Measurements from ENCODE around the gene C10orf143.

C10orf143 gene

GRCh38 chr10:130072247-130072646, 38.4 kb downstream of the C10orf143 start:
- Histone ChIP-seq H3K4me1 (ENCODE audit: insufficient read depth, low read length, severe bottlenecking) (no peaks in the 10 kb centered on the region), H3K79me2 (ENCODE audit: insufficient read depth, low read length) (no peaks in the 10 kb centered on the region)

GRCh38 chr10:130067893-130068292, 42.7 kb downstream of the C10orf143 start:
- H3K79me2 ChIP-seq (ENCODE audit: insufficient read depth, low read length) = no peaks in the 10 kb centered on the region
- TF ChIP-seq CTCF (IDR thresholded peaks at IDR 0.05; ENCODE audit: low read length) (no peak), EZH2 (IDR thresholded peaks at IDR 0.05; ENCODE audit: borderline replicate concordance, low read length) (no peak)
- no peaks in the 10 kb centered on the region for H3K9me2 ChIP-seq (ENCODE audit: low read depth, low read length)
- no peaks in the 10 kb centered on the region for H4K20me1 ChIP-seq (ENCODE audit: insufficient read depth, low read length)
- H3K4me2 ChIP-seq (ENCODE audit: low read length) = no peak overlapping the region
- no peaks in the 10 kb centered on the region; the same call in 1 of the 2 replicates for H3K36me3 ChIP-seq (ENCODE audit: insufficient read depth, low read length)
- H3K27ac ChIP-seq (ENCODE audit: low read depth, low read length, poor library complexity, severe bottlenecking) = no peak overlapping the region
- H3K4me3 ChIP-seq (ENCODE audit: low read depth, low read length, poor library complexity, severe bottlenecking) = no peak overlapping the region
- no peaks in the 10 kb centered on the region for H3K27me3 ChIP-seq (ENCODE audit: insufficient read depth, low read length)
- no peak overlapping the region for H2AFZ ChIP-seq (ENCODE audit: low read length)
- no peak overlapping the region for H3K9ac ChIP-seq (ENCODE audit: low read length)
- H3K9me3 ChIP-seq (ENCODE audit: low read length) = peaks cover 7% of the 10 kb centered on the region; the same call in 1 of the 2 replicates
- no peaks in the 10 kb centered on the region for H3F3A ChIP-seq (ENCODE audit: insufficient read depth, low read length)
- H3K4me1 ChIP-seq (ENCODE audit: insufficient read depth, low read length, severe bottlenecking) = no peaks in the 10 kb centered on the region

More at GRCh38 chr10:130072247-130072646, 38.4 kb downstream of the C10orf143 start:
- no peaks in the 10 kb centered on the region for H3K27me3 ChIP-seq (ENCODE audit: insufficient read depth, low read length)
- no peaks in the 10 kb centered on the region for H3F3A ChIP-seq (ENCODE audit: insufficient read depth, low read length)
- no peak overlapping the region for H3K9ac ChIP-seq (ENCODE audit: low read length)
- H3K4me3 ChIP-seq (ENCODE audit: low read depth, low read length, poor library complexity, severe bottlenecking) = no peak overlapping the region
- no peaks in the 10 kb centered on the region; the same call in 1 of the 2 replicates for H3K36me3 ChIP-seq (ENCODE audit: insufficient read depth, low read length)
- no peaks in the 10 kb centered on the region for H4K20me1 ChIP-seq (ENCODE audit: insufficient read depth, low read length)
- TF ChIP-seq CTCF (IDR thresholded peaks at IDR 0.05; ENCODE audit: low read length) (no peak), EZH2 (IDR thresholded peaks at IDR 0.05; ENCODE audit: borderline replicate concordance, low read length) (no peak)
- H3K27ac ChIP-seq (ENCODE audit: low read depth, low read length, poor library complexity, severe bottlenecking) = no peak overlapping the region
- H3K4me2 ChIP-seq (ENCODE audit: low read length) = no peak overlapping the region
- no peak overlapping the region for H2AFZ ChIP-seq (ENCODE audit: low read length)
- H3K9me2 ChIP-seq (ENCODE audit: low read depth, low read length) = no peaks in the 10 kb centered on the region
- peaks cover 8% of the 10 kb centered on the region; the same call in 1 of the 2 replicates for H3K9me3 ChIP-seq (ENCODE audit: low read length)

- Histone ChIP-seq H3K79me2 (ENCODE audit: insufficient read depth, low read length) (no peaks in the 10 kb centered on the region), H2AFZ (ENCODE audit: low read length) (no peak overlapping the region), H3K9me2 (ENCODE audit: low read depth, low read length) (no peaks in the 10 kb centered on the region), H3K9me3 (ENCODE audit: low read length) (no peaks in the 10 kb centered on the region), H3K9ac (ENCODE audit: low read length) (no peak overlapping the region), H3K4me1 (ENCODE audit: insufficient read depth, low read length, severe bottlenecking) (no peaks in the 10 kb centered on the region), H4K20me1 (ENCODE audit: insufficient read depth, low read length) (no peaks in the 10 kb centered on the region), H3K27me3 (ENCODE audit: insufficient read depth, low read length) (no peaks in the 10 kb centered on the region), H3K4me2 (ENCODE audit: low read length) (no peak overlapping the region), H3K27ac (ENCODE audit: low read depth, low read length, poor library complexity, severe bottlenecking) (no peak overlapping the region), H3K36me3 (ENCODE audit: insufficient read depth, low read length) (no peaks in the 10 kb centered on the region; the same call in 1 of the 2 replicates), H3F3A (ENCODE audit: insufficient read depth, low read length) (no peaks in the 10 kb centered on the region), H3K4me3 (ENCODE audit: low read depth, low read length, poor library complexity, severe bottlenecking) (no peak overlapping the region)
- TF ChIP-seq EZH2 (IDR thresholded peaks at IDR 0.05; ENCODE audit: borderline replicate concordance, low read length) (no peak), CTCF (IDR thresholded peaks at IDR 0.05; ENCODE audit: low read length) (no peak)
These were observed 43.9 kb downstream of the C10orf143 start for GRCh38 chr10:130066743-130067142.
